ENCODE data around the gene CDKN2C.

DNA sequence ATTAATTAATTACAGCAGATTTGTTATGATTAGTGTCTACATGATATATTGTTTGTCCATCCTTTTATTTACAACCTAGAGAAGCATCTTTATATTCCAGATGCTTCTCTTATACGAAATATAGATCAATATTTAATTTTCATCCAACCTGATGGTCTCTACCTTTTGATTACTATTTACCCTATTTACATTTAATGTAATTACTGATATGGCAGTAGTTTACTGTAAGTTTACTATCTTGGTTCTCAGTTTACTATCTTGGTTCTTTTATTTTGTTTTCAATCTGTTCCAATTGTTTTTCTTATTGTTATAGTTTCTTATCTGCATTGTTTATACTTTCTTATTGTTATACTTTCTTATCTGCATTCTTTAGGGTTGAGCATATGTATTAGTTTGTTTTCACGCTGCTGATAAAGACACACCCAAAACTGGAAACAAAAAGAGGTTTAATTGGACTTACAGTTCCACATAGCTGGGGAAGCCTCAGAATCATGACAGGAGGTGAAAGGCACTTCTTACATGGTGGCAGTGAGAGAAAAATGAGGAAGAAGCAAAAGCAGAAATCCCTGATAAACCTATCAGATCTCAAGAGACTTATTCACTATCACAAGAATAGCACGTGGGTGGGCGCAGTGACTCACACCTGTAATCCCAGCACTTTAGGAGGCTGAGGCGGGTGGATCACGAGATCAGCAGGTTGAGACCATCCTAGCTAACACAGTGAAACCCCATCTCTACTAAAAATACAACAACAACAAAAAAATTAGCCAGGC lies 38.9 kb upstream of the CDKN2C start:
- TF ChIP-seq, protein P1, sequence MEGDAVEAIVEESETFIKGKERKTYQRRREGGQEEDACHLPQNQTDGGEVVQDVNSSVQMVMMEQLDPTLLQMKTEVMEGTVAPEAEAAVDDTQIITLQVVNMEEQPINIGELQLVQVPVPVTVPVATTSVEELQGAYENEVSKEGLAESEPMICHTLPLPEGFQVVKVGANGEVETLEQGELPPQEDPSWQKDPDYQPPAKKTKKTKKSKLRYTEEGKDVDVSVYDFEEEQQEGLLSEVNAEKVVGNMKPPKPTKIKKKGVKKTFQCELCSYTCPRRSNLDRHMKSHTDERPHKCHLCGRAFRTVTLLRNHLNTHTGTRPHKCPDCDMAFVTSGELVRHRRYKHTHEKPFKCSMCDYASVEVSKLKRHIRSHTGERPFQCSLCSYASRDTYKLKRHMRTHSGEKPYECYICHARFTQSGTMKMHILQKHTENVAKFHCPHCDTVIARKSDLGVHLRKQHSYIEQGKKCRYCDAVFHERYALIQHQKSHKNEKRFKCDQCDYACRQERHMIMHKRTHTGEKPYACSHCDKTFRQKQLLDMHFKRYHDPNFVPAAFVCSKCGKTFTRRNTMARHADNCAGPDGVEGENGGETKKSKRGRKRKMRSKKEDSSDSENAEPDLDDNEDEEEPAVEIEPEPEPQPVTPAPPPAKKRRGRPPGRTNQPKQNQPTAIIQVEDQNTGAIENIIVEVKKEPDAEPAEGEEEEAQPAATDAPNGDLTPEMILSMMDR (IDR thresholded peaks at IDR 0.05; ENCODE audit: extremely low read depth in 1 of 2, insufficient read depth in 1 of 2, low read depth in 1 of 2, low read length in 2 of 2), result no peak
- TF ChIP-seq POLR2AphosphoS5 (IDR thresholded peaks at IDR 0.05; ENCODE audit: insufficient read depth, low read depth, low read length) (no peak), POLR2A (IDR thresholded peaks at IDR 0.05; ENCODE audit: low read depth, low read length) (no peak), GATA2 (IDR thresholded peaks at IDR 0.05; ENCODE audit: insufficient read depth, insufficient read length, low read depth, low read length) (no peak), EZH2 (IDR thresholded peaks at IDR 0.05; ENCODE audit: borderline replicate concordance, low read depth, low read length, severe bottlenecking) (no peak), JUN (IDR thresholded peaks at IDR 0.05; ENCODE audit: borderline replicate concordance, insufficient read depth, insufficient read length, low read depth) (no peak), MYC (IDR thresholded peaks at IDR 0.05; ENCODE audit: low read depth, low read length) (no peak), FOS (IDR thresholded peaks at IDR 0.05; ENCODE audit: borderline replicate concordance, insufficient read depth, low read length) (no peak)
- TF ChIP-seq, protein P2, sequence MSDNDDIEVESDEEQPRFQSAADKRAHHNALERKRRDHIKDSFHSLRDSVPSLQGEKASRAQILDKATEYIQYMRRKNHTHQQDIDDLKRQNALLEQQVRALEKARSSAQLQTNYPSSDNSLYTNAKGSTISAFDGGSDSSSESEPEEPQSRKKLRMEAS (IDR thresholded peaks at IDR 0.05; ENCODE audit: insufficient read depth, insufficient read length), result no peak
